ENCODE results near the gene CHRNA1.
"Not testable (repeated sequence)": the region's sequence is repeated elsewhere in the genome, so short reads cannot be mapped to it uniquely, and the experiment has no call there.

The CHRNA1 gene

DNA sequence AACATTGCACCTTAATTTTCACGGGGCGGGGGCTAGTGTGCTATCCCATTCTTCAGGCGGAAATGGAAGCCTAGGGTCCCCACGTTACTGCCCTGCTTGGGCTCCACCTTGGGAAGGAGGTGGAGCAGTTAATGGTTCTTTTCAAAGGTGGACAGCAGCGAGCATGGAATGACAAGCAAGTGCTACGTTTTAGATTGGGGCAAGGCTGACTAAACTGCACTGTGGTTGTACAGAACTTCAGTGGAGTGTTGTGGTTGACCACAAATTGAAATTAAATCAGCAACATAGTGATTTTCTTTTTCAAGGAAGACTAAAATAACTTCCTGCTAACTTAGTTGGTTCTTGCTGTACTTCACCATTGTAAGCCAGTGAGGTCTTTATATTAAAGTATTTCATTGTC, 47.0 kb downstream of the CHRNA1 start:
- DNase-seq (ENCODE audit: low read depth) = no peak

DNA sequence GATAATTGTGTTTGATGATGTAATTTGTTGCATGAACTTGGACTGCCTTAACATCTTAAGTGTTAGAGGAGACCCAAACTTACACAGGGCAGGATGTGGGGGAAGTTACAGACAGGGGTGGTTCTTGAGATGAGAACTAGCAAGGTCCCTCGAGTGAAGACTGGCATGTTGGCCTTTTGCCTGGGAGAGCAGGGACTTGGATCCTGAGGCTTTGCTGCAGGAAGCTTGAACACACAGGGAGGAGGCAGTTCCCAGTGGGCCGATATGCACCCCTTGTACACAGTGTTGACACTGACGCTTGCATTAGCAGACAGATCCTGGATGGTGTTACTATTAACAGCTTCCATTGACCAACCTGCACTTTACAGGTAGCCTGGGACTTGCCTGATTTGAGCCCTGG, 47.5 kb downstream of the CHRNA1 start:
- no peak for DNase-seq (ENCODE audit: low read depth)

DNA sequence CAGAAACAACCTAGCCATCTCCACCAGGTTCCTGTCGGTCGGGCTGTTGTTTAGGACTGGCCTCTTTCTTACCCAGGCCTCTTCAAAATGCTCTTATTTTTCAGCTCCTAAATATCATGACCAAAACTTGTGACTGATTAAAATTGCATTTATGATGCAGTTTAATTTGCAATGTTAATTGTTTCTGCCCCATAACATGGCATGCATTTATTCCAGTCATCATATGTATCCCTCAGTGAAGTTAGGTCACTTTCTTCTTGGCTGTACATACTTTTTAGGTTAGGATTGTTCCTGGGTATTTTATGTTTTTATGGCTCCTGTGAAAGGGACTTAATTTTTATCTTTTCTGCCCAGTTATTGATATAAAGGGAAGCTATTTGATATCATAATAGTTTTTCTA, 50.6 kb downstream of the CHRNA1 start:
- no peak for DNase-seq (ENCODE audit: low read depth)

DNA sequence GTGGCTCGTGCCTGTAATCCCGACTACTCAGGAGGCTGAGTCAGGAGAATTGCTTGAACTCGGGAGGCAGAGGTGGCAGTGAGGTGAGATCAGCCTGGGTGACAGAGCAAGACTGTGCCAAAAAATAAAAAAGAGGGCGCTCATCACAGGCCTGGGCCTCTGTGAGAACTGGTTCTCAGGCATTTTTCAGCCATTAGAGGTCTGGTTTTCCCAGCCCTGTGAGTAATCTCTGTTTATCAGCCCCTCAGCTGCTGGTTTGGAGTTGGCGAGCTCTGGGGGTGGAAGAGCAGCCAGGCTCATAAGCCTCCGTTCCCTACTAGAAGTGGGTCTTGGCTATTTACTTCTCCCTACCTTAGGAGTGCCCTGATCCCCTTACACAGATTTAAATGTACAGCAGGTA, 53.1 kb downstream of the CHRNA1 start:
- DNase-seq (ENCODE audit: low read depth) = no peak

DNA sequence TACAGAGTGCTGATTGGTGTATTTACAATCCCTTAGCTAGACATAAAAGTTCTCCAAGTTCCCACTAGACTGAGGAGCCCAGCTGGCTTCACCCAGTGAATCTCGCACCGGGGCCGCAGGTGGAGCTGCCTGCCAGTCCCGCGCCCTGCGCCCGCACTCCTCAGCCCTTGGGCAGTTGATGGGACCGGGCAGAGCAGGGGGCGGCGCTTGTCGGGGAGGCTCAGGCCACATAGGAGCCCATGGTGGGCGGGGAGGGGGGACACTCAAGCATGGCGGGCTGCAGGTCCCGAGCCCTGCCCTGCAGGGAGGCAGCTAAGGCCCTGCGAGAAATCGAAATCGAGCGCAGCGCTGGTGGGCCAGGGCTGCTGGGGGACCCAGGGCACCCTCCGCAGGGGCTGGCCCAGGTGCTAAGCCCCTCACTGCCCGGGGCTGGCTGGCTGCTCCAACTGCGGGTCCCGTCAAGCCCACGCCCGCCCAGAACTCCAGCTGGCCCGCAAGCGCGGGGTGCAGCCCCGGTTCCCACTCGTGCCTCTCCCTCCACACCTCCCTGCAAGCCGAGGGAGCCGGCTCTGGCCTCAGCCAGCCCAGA, 54.8 kb downstream of the CHRNA1 start:
- not testable (repeated sequence) for DNase-seq (ENCODE audit: low read depth)

DNA sequence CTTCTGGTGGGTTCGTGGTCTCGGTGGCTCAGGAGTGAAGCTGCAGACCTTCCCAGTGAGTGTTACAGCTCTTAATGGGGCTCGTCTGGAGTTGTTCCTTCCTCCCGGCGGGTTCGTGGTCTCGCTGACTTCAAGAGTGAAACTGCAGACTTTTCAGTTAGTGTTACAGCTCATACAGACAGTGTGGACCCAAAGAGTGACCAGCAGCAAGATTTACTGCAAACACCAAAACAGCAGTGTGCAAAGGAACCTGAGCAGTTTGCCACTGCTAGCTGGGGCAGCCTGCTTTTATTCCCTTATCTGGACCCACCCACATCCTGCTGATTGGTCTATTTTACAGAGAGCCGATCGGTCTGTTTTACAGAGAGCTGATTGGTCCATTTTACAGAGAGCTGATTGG, 55.6 kb downstream of the CHRNA1 start:
- no peak for DNase-seq (ENCODE audit: low read depth)

DNA sequence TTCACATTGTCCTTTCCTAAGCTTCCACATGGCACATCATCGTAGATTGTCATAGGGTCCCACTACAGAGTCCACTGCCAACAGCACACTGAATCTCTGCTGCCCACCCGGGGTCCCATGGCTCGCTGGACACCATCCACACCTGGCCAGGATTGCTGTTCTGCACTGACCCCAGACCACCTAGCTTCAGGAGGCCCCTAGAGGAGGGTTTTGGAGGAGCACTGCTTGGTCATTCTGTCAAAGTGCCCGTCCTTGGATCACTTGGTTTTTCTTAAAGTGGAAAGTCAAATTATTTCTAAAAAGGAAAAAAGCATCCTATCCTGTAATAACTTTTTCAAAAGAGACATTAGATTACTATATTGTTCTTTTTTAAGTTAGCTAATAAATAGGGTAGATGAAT, 59.0 kb downstream of the CHRNA1 start:
- DNase-seq (ENCODE audit: low read depth) = no peak

DNA sequence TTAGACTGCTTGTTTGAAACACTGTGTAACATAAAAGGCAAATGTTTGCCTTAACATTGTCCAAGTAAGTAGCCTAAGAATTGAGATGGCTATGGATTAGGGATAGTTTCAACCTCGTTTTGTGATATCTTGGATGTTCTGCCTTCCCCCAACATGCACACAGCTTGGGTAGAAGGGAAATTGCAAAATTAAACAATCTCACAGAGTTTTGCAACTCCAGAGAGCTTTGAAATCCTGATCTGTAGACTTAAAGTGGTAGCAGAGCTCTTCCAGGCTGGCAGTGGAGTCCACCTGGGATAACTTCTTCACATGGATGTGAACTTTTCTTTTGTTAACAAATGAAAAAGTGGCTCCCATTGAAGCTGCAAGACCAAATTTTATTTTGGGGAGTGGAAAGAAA, 59.6 kb downstream of the CHRNA1 start:
- no peak for DNase-seq (ENCODE audit: low read depth)

DNA sequence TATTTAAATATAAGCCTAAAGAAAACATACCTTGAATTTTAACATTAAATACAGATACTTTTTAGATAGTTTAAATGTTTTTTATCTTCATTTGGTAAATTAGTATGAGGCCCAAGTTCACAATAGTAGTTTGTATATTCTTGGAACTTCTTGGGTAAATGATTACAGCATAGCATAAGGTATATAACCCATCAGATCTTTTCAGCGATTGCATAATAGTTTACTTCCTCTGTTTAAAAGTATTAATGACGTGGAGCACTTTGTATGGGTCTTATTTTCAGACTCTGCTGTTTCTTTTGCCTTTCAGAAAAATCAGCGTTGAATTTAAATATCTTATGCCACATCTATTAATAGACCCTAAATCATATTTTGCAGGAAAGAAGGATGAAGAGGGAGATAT, 60.2 kb downstream of the CHRNA1 start:
- DNase-seq (ENCODE audit: low read depth) = no peak

DNA sequence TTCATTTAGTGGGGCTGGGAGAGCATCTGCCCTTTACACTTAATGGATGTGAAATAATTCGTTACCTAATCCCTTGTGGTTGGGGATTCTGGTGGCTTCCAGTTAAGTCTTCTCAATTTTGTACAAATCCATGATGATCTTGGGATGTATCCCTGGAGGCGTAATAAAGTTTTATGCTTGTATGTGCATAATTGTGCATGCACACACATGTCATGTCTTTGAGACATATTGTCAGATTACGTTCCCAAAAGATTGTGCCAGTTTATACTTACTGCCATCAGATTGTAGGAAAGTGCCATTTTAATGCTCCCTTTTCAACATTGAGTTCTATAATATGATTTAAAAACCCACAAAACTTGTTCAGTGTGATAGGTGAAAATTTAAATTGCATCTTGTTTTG, 60.8 kb downstream of the CHRNA1 start:
- no peak for DNase-seq (ENCODE audit: low read depth)

DNA sequence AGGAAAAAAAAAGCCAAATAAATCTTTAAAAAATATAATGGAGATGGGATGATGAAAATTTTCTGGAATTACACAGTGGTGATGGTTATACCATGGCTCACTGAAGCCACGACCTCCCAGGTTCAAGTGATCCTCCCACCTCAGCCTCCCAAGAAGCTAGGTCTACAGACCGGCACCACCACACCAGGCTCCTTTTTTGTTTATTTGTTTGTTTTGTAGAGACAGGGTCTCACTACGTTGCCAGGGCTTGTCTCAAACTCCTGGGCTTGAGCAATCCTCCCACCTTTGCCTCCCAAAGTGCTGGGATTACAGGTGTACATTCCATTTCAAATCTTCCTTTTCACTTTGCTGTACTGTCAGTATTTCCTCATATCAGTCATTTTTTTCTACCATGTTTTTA, 61.7 kb downstream of the CHRNA1 start:
- DNase-seq (ENCODE audit: low read depth) = no peak

DNA sequence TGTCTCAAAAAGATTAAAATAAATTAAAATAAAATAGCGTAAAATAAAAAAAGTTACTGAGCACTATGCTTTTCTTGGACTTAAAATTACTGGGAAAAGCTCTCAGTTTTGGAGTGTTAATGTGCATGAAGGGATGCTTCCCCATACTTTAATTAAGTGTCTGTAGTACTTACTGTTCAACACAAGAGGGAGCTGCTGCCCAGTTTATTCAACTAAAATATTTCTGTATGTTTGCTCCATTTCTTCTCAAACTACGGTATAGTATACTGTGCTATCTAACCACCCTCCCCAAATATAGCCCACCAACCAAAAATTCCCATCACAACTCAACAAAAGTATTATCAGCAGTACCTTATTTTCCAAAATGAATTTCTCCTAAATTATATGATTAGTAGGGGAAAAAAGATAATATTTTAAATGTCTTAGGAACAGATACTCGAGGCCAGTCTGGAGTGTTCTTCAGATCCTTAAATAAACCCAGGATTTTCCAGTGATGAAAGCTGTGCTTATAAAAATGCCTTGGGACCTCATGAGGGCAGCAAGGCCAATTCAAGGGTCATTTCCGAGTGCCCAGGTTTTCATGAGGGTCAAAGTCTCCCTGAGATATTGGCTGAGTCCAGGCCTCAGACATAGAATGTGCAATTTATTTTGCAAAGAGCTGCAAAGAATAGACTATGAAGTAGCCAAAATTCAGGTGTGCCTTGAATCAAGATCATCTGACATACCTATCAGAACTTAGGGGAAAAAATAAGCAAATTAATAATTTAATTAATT, 64.1 kb downstream of the CHRNA1 start:
- no peak for DNase-seq (ENCODE audit: low read depth)

Data from stimulated activated CD8-positive, alpha-beta memory T cell treated with anti-CD3 and anti-CD28 coated beads, Interleukin-12 subunit alpha, Interleukin-12 subunit beta, amount 100 ng/mL, for 4 hours (primary cell).